A549 (cell line): ENCODE results near the gene MORN1. TPM values are rescaled to one million over a fixed set of nuclear protein-coding genes. Genes with fewer than 3 reads are reported as not detected.

Experiments
- ATAC-seq, 2 experiments: fragments of 200-7000 bp in 1 of 2; fragments of >200 bp in 1 of 2; cut with Nextera tagmentation in 1 of 2; cut with Tn5 transposase in 1 of 2; 3 replicates each; pipeline versions ENCODE4 v1.8.0 to v1.9.1; 2018 to 2020; ENCODE audit warnings: mild to moderate bottlenecking in 1 of 2, moderate library complexity in 1 of 2
- CTCF ChIA-PET: fragments of 300-600 bp; sonication (Branson Sonifier 250); formaldehyde crosslinking; extraction: SDS; loops from one replicate; lab custom pipeline; 2021; ENCODE audit warnings: antibody characterized with exemption, inconsistent platforms; lab: Yijun Ruan, JAX
- POLR2A ChIA-PET: fragments of 350-600 bp; formaldehyde crosslinking; extraction: SDS; loops from one replicate; lab custom pipeline; 2021; ENCODE audit warnings: antibody characterized with exemption, inconsistent platforms; lab: Yijun Ruan, JAX
- DNase-seq, 2 experiments: peaks; one replicate each; pipeline versions ENCODE4 v3.0.0 to v3.0.0-alpha.2; 2011 to 2016; ENCODE audit warnings: low read depth in 1 of 2, low spot score in 1 of 2
- FAIRE-seq: peaks from 2 replicates; lab custom pipeline; 2011; peaks lifted over from hg19 to GRCh38; lab: Jason Lieb, UNC
- H3K27ac ChIP-seq, 2 experiments: fragments of >200 bp; sonication (Bioruptor Twin); formaldehyde crosslinking; 3 replicates each; pipeline ENCODE4 v1.5.1; 2016 to 2017
- H3K4me1 ChIP-seq: fragments of >200 bp; sonication (Bioruptor Twin); formaldehyde crosslinking; 3 replicates; pipeline ENCODE4 v1.6.1; 2016
- H3K4me2 ChIP-seq: fragments of >200 bp; sonication (Bioruptor Twin); formaldehyde crosslinking; 3 replicates; pipeline ENCODE4 v1.6.1; 2016
- H3K4me3 ChIP-seq: fragments of >200 bp; sonication (Bioruptor Twin); formaldehyde crosslinking; 3 replicates; pipeline ENCODE4 v1.5.1; 2016
- H3K9me3 ChIP-seq: fragments of >200 bp; sonication (Bioruptor Twin); formaldehyde crosslinking; 3 replicates; pipeline ENCODE4 v1.6.1; 2016
- BHLHE40 ChIP-seq: IDR thresholded peaks from 2 replicates; pipeline ENCODE4 v1.6.1; 2012; ENCODE audit warnings: low read depth, low read length, inconsistent platforms
- CBX8 ChIP-seq: fragments of 200-600 bp; sonication (generic); IDR thresholded peaks from 2 replicates; pipeline ENCODE4 v1.6.1; 2016
- CEBPB ChIP-seq, 2 experiments: fragments of >200 bp in 1 of 2; sonication (Bioruptor Twin) in 1 of 2; formaldehyde crosslinking in 1 of 2; IDR thresholded peaks; 2 replicates each; pipeline ENCODE4 v1.6.1; 2012 to 2016
- EP300 ChIP-seq, 2 experiments: fragments of >200 bp; sonication (Bioruptor Twin); formaldehyde crosslinking; IDR thresholded peaks; 2 replicates in 1 of 2; 3 replicates in 1 of 2; pipeline ENCODE4 v1.6.1; 2016 to 2017
- ESRRA ChIP-seq: fragments of 150-350 bp; IDR thresholded peaks from 2 replicates; pipeline ENCODE4 v1.6.1; 2014; ENCODE audit warnings: mild to moderate bottlenecking, low read length, borderline replicate concordance
- GATA3 ChIP-seq: IDR thresholded peaks from 2 replicates; pipeline ENCODE4 v1.6.1; 2012; ENCODE audit warnings: borderline replicate concordance
- HDAC2 ChIP-seq: fragments of 200-600 bp; sonication (generic); IDR thresholded peaks from 2 replicates; pipeline ENCODE4 v1.6.1; 2016
- HOXB13 ChIP-seq: fragments of 250-450 bp; sonication (Bioruptor Pico); IDR thresholded peaks from 2 replicates; pipeline ENCODE4 v1.5.0; 2020; ENCODE audit warnings: low read depth, mild to moderate bottlenecking, moderate library complexity
- JUN ChIP-seq, 2 experiments: fragments of >200 bp; sonication (Bioruptor Twin); formaldehyde crosslinking; IDR thresholded peaks; 2 replicates in 1 of 2; 3 replicates in 1 of 2; pipeline ENCODE4 v1.6.1; 2016 to 2017
- JUNB ChIP-seq: fragments of >200 bp; sonication (Bioruptor Twin); formaldehyde crosslinking; IDR thresholded peaks from 2 replicates; pipeline ENCODE4 v1.6.1; 2016
- MAFK ChIP-seq: fragments of 450-650 bp; IDR thresholded peaks from 2 replicates; pipeline ENCODE4 v1.6.1; 2014; ENCODE audit not compliant: partially characterized antibody
- MYC ChIP-seq: IDR thresholded peaks from 2 replicates; pipeline ENCODE4 v1.6.1; 2012; ENCODE audit warnings: mild to moderate bottlenecking, inconsistent platforms, low read length, improper control_type of control experiment, borderline replicate concordance
- NR3C1 ChIP-seq: fragments of >200 bp; sonication (Bioruptor Twin); formaldehyde crosslinking; IDR thresholded peaks from 3 replicates; pipeline ENCODE4 v1.6.1; 2017
- PHF8 ChIP-seq: fragments of 200-600 bp; sonication (generic); IDR thresholded peaks from 2 replicates; pipeline ENCODE4 v1.6.1; 2016; ENCODE audit warnings: low read depth, mild to moderate bottlenecking, antibody characterized with exemption, moderate library complexity, borderline replicate concordance
- POLR2A ChIP-seq: IDR thresholded peaks from 2 replicates; pipeline ENCODE4 v1.6.1; 2012; ENCODE audit warnings: mild to moderate bottlenecking, low read length
- RAD21 ChIP-seq, 2 experiments: fragments of >200 bp in 1 of 2; sonication (Bioruptor Twin) in 1 of 2; formaldehyde crosslinking in 1 of 2; IDR thresholded peaks in 1 of 2; conservative IDR thresholded peaks in 1 of 2; 2 replicates in 1 of 2; 3 replicates in 1 of 2; pipeline ENCODE4 v1.6.1; 2012 to 2018; ENCODE audit warnings: inconsistent platforms in 1 of 2
- RCOR1 ChIP-seq: fragments of 150-350 bp; IDR thresholded peaks from 2 replicates; pipeline ENCODE4 v1.6.1; 2014; ENCODE audit warnings: antibody characterized with exemption, low read length, low read depth
- RFX5 ChIP-seq: fragments of 450-650 bp; IDR thresholded peaks from 2 replicates; pipeline ENCODE4 v1.7.1; 2014; ENCODE audit warnings: antibody characterized with exemption, mild to moderate bottlenecking, moderate library complexity
- SMC3 ChIP-seq: fragments of >200 bp; sonication (Bioruptor Twin); formaldehyde crosslinking; IDR thresholded peaks from 3 replicates; pipeline ENCODE4 v1.6.1; 2018; ENCODE audit warnings: inconsistent platforms
- SREBF2 ChIP-seq: fragments of 450-650 bp; IDR thresholded peaks from 2 replicates; pipeline ENCODE4 v1.6.1; 2014; ENCODE audit warnings: mild to moderate bottlenecking, moderate library complexity
- TFCP2L1 ChIP-seq: fragments of 250-450 bp; sonication (Bioruptor Pico); IDR thresholded peaks from 2 replicates; pipeline ENCODE4 v1.5.0; 2021; ENCODE audit warnings: mild to moderate bottlenecking
- ZFP36 ChIP-seq: fragments of 450-650 bp; IDR thresholded peaks from 2 replicates; pipeline ENCODE4 v1.6.1; 2014; ENCODE audit warnings: borderline replicate concordance; ENCODE audit not compliant: partially characterized antibody
- ZNF302 ChIP-seq: fragments of 250-450 bp; sonication (Bioruptor Pico); IDR thresholded peaks from 2 replicates; pipeline ENCODE4 v1.9.0; 2021; ENCODE audit warnings: inconsistent platforms, mild to moderate bottlenecking, moderate library complexity
- ZSCAN20 ChIP-seq: fragments of 250-450 bp; sonication (Bioruptor Pico); IDR thresholded peaks from 2 replicates; pipeline ENCODE4 v1.8.0; 2022; ENCODE audit warnings: mild to moderate bottlenecking, moderate library complexity
- WGBS: methylation state at CpG from one replicate; pipeline ENCODE4 v1.1.6; 2017; ENCODE audit errors: missing lambda C conversion rate; 5-methylcytosine and 5-hydroxymethylcytosine counted together
- polyA plus RNA-seq, 4 experiments: library from polyadenylated mRNA; depleted of rRNA in 3 of 4; stranded (reverse); fragments of >200 nt; fragmentation: RNase III in 1 of 4; extraction: RNeasy Plus Mini Kit Qiagen cat#74134 plus additional on column Dnase treatment in 1 of 4; gene quantifications; 2 replicates in 3 of 4; 3 replicates in 1 of 4; pipeline ENCODE4 v1.2.3, GENCODE V29; 2011 to 2017
- TF ChIP-seq, protein P1 (sequence below): IDR thresholded peaks from 2 replicates; pipeline ENCODE4 v1.6.1; 2012
- TF ChIP-seq, protein P2 (sequence below): fragments of 250-450 bp; sonication (Bioruptor Pico); IDR thresholded peaks from 2 replicates; pipeline ENCODE4 v1.5.0; 2021; ENCODE audit warnings: mild to moderate bottlenecking, moderate library complexity, borderline replicate concordance
- TF ChIP-seq, protein P3 (sequence below): fragments of >200 bp; sonication (Bioruptor Twin); formaldehyde crosslinking; IDR thresholded peaks from 3 replicates; pipeline ENCODE4 v1.5.1; 2016
- TF ChIP-seq, protein P4 (sequence below): fragments of >200 bp; sonication (Bioruptor Twin); formaldehyde crosslinking; IDR thresholded peaks from 2 replicates; pipeline ENCODE4 v1.6.1; 2016

MORN1 gene
- polyA plus RNA-seq, 2 of the 4 experiments (the other 2 are of a cell fraction), result 6.9 to 8.9 TPM

DNA sequence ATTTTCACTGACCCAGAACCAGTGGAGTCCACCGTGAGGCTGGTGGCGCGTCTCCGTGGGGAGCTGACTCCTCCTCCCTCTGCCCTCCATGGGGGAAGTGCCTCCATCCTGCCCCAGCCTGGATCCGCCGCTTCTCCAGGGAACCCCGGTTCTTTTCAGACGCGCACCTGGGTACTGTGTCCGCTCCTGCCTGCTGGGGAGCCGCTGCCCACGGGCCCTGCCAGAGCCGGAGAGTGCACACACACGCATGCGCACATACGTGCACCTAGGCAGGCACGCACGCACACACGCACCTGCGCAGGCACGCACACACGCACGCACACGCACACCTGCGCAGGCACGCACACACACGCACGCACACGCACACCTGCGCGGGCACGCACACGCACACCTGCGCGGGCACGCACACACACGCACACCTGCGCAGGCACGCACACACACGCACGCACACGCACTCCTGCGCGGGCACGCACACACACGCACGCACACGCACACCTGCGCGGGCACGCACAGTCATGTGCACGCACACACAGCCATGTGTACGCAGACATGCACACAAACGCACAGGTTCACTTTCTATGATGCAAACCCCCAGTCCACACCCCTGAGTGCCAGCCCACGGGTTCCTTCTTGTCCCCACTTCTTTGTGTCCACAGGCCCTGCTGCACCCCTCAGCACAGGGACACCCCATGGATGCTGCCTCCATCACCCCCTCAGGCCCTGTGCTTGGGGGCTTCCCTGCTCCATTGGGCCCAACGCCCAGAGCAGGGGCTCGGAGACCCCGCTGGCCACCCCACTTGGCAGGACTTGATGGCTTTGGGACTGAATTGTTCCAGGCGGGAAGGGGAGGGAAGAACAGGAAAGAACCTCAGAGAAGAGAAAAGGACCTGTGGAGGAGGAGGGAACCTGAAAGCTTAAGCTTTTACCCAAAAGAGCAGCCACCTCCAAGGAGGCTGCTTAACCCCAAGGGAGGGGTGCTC is 42.7 kb downstream of the MORN1 start:
- H3K9me3 ChIP-seq, result no peaks in the 10 kb centered on the region
- no peak for TF ChIP-seq RAD21 (conservative IDR thresholded peaks at IDR 0.05 in 1 of 2, IDR thresholded peaks at IDR 0.05 in 1 of 2)
- TF ChIP-seq BHLHE40, result no peak
- TF ChIP-seq ZSCAN20 (CRISPR knock-in tag), result no peak
- no peak for TF ChIP-seq MYC
- TF ChIP-seq, protein P1, sequence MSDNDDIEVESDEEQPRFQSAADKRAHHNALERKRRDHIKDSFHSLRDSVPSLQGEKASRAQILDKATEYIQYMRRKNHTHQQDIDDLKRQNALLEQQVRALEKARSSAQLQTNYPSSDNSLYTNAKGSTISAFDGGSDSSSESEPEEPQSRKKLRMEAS, result no peak
- no peak for TF ChIP-seq MAFK
- H3K4me2 ChIP-seq, result no peak overlapping the region
- H3K27ac ChIP-seq, result no peak overlapping the region
- 87% methylated on average over 38 of the region's 59 CpGs for WGBS
- FAIRE-seq, result no peak
- no peak for DNase-seq
- no peaks in the 10 kb centered on the region for H3K4me1 ChIP-seq
- H3K4me3 ChIP-seq, result no peak overlapping the region
- no peak for ATAC-seq
- CTCF ChIA-PET, result interaction anchor here (1.3 kb wide), 1 partner anchor 23 kb away, joined by 3 read pairs; no protein-coding TSS in a partner anchor
- POLR2A ChIA-PET, result no interaction called here

DNA sequence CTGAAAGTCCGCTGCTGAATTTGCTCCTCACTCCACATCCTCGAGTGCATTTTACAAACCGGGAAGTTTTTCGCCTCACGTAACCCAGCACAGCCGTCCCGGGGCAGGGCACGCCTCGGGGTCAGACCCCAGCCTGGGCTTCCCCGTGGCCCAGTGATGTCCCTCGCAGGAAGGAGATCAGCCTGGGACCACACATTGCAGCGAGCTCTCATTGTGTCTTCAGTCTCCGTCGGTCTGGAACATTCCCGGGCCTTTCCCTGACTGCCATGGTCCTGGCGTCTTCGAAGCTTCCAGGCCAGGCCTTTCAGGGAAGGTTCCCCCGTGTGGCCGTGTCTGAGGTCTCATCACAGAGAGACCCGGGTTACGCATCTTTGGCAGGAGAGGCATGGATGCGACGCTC is 43.5 kb downstream of the MORN1 start:
- no peak for ATAC-seq
- 77% methylated on average over 7 of the region's 23 CpGs for WGBS
- TF ChIP-seq CEBPB (IDR thresholded peaks at IDR 0.05) (no peak), MYC (no peak), PHF8 (no peak), NR3C1 (no peak), SMC3 (no peak), GATA3 (no peak), ZNF302 (CRISPR knock-in tag) (no peak), JUN (IDR thresholded peaks at IDR 0.05) (no peak), HDAC2 (no peak), TFCP2L1 (no peak)
- TF ChIP-seq, protein P2, sequence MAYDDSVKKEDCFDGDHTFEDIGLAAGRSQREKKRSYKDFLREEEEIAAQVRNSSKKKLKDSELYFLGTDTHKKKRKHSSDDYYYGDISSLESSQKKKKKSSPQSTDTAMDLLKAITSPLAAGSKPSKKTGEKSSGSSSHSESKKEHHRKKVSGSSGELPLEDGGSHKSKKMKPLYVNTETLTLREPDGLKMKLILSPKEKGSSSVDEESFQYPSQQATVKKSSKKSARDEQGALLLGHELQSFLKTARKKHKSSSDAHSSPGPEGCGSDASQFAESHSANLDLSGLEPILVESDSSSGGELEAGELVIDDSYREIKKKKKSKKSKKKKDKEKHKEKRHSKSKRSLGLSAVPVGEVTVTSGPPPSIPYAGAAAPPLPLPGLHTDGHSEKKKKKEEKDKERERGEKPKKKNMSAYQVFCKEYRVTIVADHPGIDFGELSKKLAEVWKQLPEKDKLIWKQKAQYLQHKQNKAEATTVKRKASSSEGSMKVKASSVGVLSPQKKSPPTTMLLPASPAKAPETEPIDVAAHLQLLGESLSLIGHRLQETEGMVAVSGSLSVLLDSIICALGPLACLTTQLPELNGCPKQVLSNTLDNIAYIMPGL, result no peak
- TF ChIP-seq, protein P3, sequence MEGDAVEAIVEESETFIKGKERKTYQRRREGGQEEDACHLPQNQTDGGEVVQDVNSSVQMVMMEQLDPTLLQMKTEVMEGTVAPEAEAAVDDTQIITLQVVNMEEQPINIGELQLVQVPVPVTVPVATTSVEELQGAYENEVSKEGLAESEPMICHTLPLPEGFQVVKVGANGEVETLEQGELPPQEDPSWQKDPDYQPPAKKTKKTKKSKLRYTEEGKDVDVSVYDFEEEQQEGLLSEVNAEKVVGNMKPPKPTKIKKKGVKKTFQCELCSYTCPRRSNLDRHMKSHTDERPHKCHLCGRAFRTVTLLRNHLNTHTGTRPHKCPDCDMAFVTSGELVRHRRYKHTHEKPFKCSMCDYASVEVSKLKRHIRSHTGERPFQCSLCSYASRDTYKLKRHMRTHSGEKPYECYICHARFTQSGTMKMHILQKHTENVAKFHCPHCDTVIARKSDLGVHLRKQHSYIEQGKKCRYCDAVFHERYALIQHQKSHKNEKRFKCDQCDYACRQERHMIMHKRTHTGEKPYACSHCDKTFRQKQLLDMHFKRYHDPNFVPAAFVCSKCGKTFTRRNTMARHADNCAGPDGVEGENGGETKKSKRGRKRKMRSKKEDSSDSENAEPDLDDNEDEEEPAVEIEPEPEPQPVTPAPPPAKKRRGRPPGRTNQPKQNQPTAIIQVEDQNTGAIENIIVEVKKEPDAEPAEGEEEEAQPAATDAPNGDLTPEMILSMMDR, result no peak
- TF ChIP-seq, protein P1, result no peak

DNA sequence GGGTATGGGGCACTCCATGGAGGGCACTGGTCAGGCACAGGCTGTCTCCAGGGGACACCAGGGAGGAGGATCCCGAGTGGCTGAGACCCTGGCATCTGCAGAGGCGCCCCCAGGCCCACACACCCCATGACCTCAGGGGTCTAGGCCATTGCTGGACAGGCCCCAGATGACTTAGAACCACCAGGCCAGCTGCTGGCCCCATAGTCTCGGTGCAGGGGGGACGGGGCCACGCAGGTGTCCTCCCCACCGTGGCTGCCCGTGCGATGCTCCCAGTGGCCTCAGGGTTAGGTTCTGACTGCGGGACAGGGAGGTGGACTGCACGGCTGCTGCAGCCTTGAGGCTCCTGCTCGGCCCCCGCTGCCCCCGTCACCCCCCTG is 44.0 kb downstream of the MORN1 start:
- DNase-seq, result no peak
- WGBS, result 65% methylated on average over 11 of the region's 13 CpGs
- no peak for FAIRE-seq
- ChIA-PET CTCF (no interaction called here), POLR2A (no interaction called here)
- Histone ChIP-seq H3K27ac (no peak overlapping the region), H3K4me3 (no peak overlapping the region), H3K9me3 (no peaks in the 10 kb centered on the region), H3K4me2 (no peak overlapping the region), H3K4me1 (no peaks in the 10 kb centered on the region)
- no peak for ATAC-seq
- TF ChIP-seq RCOR1 (no peak), CBX8 (no peak), PHF8 (no peak), ZFP36 (no peak), RFX5 (no peak), HOXB13 (CRISPR knock-in tag) (no peak), POLR2A (no peak), EP300 (IDR thresholded peaks at IDR 0.05) (no peak), ESRRA (no peak), JUNB (no peak), GATA3 (no peak), JUN (IDR thresholded peaks at IDR 0.05) (no peak), SREBF2 (no peak)
- TF ChIP-seq, protein P3, result no peak
- TF ChIP-seq, protein P4, sequence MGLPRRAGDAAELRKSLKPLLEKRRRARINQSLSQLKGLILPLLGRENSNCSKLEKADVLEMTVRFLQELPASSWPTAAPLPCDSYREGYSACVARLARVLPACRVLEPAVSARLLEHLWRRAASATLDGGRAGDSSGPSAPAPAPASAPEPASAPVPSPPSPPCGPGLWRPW, result no peak

More for the DNA sequence above, 43.5 kb downstream of the MORN1 start:
- no peak overlapping the region for H3K4me3 ChIP-seq
- ChIA-PET CTCF (no interaction called here), POLR2A (no interaction called here)
- DNase-seq, result no peak
- no peak for FAIRE-seq
- H3K4me2 ChIP-seq, result no peak overlapping the region
- H3K4me1 ChIP-seq, result no peaks in the 10 kb centered on the region
- H3K27ac ChIP-seq, result no peak overlapping the region
- H3K9me3 ChIP-seq, result no peaks in the 10 kb centered on the region
